GM19395 (cell line): Measurements from ENCODE around the gene ZNF10.

Experiments
- ATAC-seq: cut with Tn5 transposase; IDR thresholded peaks from one replicate; pipeline ENCODE4 v1.9.1; 2021; ENCODE audit warnings: mild to moderate bottlenecking, moderate library complexity; ENCODE audit not compliant: unreplicated experiment

Gene ZNF10

DNA sequence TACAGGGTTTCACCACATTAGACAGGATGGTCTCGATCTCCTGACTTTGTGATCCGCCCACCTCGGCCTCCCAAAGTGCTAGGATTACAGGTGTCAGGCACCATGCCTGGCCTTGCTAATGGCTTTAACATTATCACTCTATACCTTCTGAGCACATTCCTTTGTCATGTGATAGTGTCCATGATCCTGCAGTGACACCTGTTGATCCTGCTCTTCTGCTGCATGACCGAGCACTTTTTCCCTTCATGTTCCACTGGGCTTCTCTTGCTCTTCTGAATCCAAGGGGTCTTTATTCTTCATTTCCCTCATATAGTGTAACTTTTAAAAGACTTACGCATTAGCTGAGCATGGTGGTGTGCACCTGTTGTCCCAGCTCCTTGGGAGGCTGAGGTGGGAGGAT is 62.4 kb downstream of the ZNF10 start:
- ATAC-seq: no peak

DNA sequence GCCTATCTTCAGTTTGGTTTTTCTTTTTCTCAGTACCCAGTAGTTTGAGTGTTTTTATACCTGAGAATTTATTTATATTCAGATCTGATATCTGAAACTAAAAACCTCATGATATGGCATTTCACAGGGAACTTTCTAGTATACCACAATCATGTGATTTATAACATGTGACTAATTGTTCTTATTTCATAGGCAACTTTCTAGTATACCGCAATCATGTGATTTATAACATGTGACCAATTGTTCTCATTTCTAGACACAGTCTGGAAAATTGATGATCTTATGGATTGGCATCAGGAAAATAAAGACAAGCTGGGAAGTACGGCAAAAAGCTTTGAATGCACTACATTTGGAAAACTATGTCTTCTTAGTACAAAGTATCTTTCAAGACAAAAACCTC is 71.5 kb downstream of the ZNF10 start:
- no peak for ATAC-seq

DNA sequence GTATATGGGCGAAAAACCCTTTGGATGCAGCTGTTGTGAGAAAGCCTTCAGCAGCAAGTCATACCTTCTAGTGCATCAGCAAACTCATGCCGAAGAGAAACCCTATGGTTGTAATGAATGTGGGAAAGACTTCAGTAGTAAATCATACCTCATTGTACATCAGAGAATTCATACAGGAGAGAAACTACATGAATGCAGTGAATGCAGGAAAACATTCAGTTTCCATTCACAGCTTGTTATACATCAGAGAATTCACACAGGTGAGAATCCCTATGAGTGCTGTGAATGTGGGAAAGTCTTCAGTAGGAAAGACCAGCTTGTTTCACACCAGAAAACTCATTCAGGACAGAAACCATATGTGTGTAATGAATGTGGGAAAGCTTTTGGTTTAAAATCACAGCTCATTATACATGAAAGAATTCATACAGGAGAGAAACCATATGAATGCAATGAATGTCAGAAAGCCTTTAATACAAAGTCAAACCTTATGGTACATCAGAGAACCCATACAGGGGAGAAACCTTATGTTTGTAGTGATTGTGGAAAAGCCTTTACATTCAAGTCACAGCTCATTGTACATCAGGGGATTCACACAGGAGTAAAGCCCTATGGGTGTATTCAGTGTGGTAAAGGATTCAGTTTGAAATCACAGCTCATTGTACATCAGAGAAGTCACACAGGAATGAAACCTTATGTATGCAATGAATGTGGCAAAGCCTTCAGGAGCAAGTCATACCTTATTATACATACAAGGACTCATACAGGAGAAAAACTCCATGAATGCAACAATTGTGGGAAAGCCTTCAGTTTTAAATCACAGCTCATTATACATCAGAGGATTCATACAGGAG is 72.3 kb downstream of the ZNF10 start:
- ATAC-seq: no peak

DNA sequence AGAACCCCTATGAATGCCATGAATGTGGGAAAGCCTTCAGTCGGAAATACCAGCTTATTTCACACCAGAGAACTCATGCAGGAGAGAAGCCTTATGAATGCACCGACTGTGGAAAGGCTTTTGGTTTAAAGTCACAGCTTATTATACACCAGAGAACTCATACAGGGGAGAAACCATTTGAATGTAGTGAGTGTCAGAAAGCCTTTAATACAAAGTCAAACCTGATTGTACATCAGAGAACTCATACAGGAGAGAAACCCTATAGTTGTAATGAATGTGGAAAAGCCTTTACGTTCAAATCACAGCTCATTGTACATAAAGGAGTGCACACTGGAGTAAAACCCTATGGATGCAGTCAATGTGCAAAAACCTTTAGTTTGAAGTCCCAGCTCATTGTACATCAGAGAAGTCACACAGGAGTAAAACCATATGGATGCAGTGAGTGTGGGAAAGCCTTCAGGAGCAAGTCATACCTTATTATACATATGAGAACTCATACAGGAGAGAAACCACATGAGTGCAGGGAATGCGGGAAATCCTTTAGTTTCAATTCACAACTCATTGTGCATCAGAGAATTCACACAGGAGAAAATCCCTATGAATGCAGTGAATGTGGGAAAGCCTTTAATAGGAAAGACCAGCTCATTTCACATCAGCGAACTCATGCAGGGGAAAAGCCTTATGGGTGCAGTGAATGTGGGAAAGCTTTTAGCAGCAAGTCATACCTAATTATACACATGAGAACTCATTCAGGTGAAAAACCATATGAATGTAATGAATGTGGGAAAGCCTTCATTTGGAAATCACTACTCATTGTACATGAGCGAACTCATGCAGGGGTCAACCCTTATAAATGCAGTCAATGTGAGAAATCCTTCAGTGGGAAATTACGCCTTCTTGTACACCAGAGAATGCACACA is 73.2 kb downstream of the ZNF10 start:
- no peak for ATAC-seq

DNA sequence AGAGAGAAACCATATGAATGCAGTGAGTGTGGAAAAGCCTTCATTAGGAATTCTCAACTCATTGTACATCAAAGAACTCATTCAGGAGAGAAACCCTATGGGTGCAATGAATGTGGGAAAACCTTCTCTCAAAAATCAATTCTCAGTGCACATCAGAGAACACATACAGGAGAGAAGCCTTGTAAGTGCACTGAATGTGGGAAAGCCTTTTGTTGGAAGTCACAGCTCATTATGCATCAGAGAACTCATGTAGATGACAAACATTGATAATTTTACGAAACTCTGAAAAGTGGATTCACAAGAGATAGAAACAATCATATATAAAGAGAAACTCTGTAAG is 73.8 kb downstream of the ZNF10 start:
- ATAC-seq: no peak

DNA sequence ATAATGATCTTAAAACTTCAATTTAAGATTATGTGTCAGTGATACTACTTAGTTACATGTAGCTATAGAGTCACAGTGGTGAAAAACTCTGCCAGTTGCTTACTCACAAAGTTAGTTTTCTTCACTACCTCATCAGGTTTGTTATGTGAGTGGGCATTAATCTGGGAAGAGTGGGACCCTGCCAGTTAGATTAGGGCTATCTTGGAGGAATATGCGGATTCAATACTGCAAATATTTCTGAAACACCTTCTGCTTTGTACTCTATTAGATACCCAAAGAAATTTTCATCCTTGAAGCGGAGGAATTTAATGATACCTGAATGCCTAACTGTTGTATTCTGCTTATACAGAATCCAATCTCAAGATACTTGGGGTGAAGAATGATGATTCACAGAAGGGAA is 76.0 kb downstream of the ZNF10 start:
- no peak for ATAC-seq
